ENCODE measurements around the gene VAT1L. TPM values are rescaled to one million over a fixed set of nuclear protein-coding genes. Genes with fewer than 3 reads are reported as not detected.

The VAT1L gene
- total RNA-seq, 2 donors from 2014 or later = 0.05 to 4.4 TPM

GRCh38 chr16:77840673-77841501 is 52.5 kb downstream of the VAT1L start:
- no peaks in the 10 kb centered on the region for H3K9me3 ChIP-seq
- WGBS = 44% methylated on average over 6 of the region's 6 CpGs
- no peaks in the 10 kb centered on the region for H3K27me3 ChIP-seq (replicated peaks; ENCODE audit: insufficient read depth)
- no peak overlapping the region for H3K4me3 ChIP-seq
- TF ChIP-seq CTCF (IDR thresholded peaks at IDR 0.05) = no peak
- TF ChIP-seq POLR2AphosphoS5 (IDR thresholded peaks at IDR 0.05) = no peak
- no peak for TF ChIP-seq POLR2A (IDR thresholded peaks at IDR 0.05)
- no peak overlapping the region for H3K27ac ChIP-seq
- intact Hi-C loops (cut with DNase I) = no loop called here
- H3K4me1 ChIP-seq (replicated peaks) = no peaks in the 10 kb centered on the region
- no peak for DNase-seq (ENCODE audit: low spot score)
- H3K36me3 ChIP-seq = no peaks in the 10 kb centered on the region

GRCh38 chr16:77841502-77841763 is 53.1 kb downstream of the VAT1L start:
- intact Hi-C loops (cut with DNase I) = no loop called here
- Histone ChIP-seq H3K27ac (no peak overlapping the region), H3K9me3 (no peaks in the 10 kb centered on the region), H3K4me1 (replicated peaks) (no peaks in the 10 kb centered on the region), H3K36me3 (no peaks in the 10 kb centered on the region), H3K4me3 (no peak overlapping the region), H3K27me3 (replicated peaks; ENCODE audit: insufficient read depth) (no peaks in the 10 kb centered on the region)
- TF ChIP-seq POLR2AphosphoS5 (IDR thresholded peaks at IDR 0.05) = no peak
- TF ChIP-seq POLR2A (IDR thresholded peaks at IDR 0.05) = no peak
- no peak for TF ChIP-seq CTCF (IDR thresholded peaks at IDR 0.05)
- WGBS = 55% methylated on average over 3 of the region's 3 CpGs
- DNase-seq (ENCODE audit: low spot score) = no peak

GRCh38 chr16:77842468-77842867 is 54.1 kb downstream of the VAT1L start:
- H3K4me1 ChIP-seq (replicated peaks) = no peaks in the 10 kb centered on the region
- H3K27me3 ChIP-seq (replicated peaks; ENCODE audit: insufficient read depth) = no peaks in the 10 kb centered on the region
- no peak for DNase-seq (ENCODE audit: low spot score)
- H3K9me3 ChIP-seq = no peaks in the 10 kb centered on the region
- no peak overlapping the region for H3K4me3 ChIP-seq
- H3K36me3 ChIP-seq = no peaks in the 10 kb centered on the region
- WGBS = 87% methylated on average over 3 of the region's 3 CpGs
- no peak overlapping the region for H3K27ac ChIP-seq
- intact Hi-C loops (cut with DNase I) = no loop called here
- TF ChIP-seq CTCF (IDR thresholded peaks at IDR 0.05) (no peak), POLR2A (IDR thresholded peaks at IDR 0.05) (no peak), POLR2AphosphoS5 (IDR thresholded peaks at IDR 0.05) (no peak)

- 36% methylated on average over 3 of the region's 3 CpGs for WGBS
- H3K36me3 ChIP-seq = no peaks in the 10 kb centered on the region
- no peaks in the 10 kb centered on the region for H3K27me3 ChIP-seq (replicated peaks; ENCODE audit: insufficient read depth)
- H3K4me3 ChIP-seq = no peak overlapping the region
- no peak overlapping the region for H3K27ac ChIP-seq
- H3K9me3 ChIP-seq = no peaks in the 10 kb centered on the region
- H3K4me1 ChIP-seq (replicated peaks) = no peaks in the 10 kb centered on the region
- no peak for TF ChIP-seq CTCF (IDR thresholded peaks at IDR 0.05)
- TF ChIP-seq POLR2AphosphoS5 (IDR thresholded peaks at IDR 0.05) = no peak
- TF ChIP-seq POLR2A (IDR thresholded peaks at IDR 0.05) = no peak
- intact Hi-C loops (cut with DNase I) = no loop called here
- DNase-seq (ENCODE audit: low spot score) = no peak
Measured at GRCh38 chr16:77843405-77843804, 55.0 kb downstream of the VAT1L start.

GRCh38 chr16:77844801-77845200 is 56.4 kb downstream of the VAT1L start:
- intact Hi-C loops (cut with DNase I) = no loop called here
- Histone ChIP-seq H3K27ac (no peak overlapping the region), H3K9me3 (no peaks in the 10 kb centered on the region), H3K4me3 (no peak overlapping the region), H3K27me3 (replicated peaks; ENCODE audit: insufficient read depth) (no peaks in the 10 kb centered on the region), H3K4me1 (replicated peaks) (no peaks in the 10 kb centered on the region), H3K36me3 (no peaks in the 10 kb centered on the region)
- no peak for DNase-seq (ENCODE audit: low spot score)
- TF ChIP-seq CTCF (IDR thresholded peaks at IDR 0.05) (no peak), POLR2AphosphoS5 (IDR thresholded peaks at IDR 0.05) (no peak), POLR2A (IDR thresholded peaks at IDR 0.05) (no peak)
- 43% methylated on average over 4 of the region's 4 CpGs for WGBS

All from prostate gland (tissue), 2 donors.